H1 (cell line): ENCODE results near the gene RHOG. TPM values are rescaled to one million over a fixed set of nuclear protein-coding genes. Genes with fewer than 3 reads are reported as not detected.

Experiments used
- CTCF ChIA-PET: fragments of 300-600 bp; sonication (Branson Sonifier 250); formaldehyde crosslinking; loops from one replicate; lab custom pipeline; 2021; ENCODE audit not compliant: partially characterized antibody; lab: Charles Lee
- POLR2A ChIA-PET: fragments of 300-600 bp; sonication (Branson Sonifier 250); formaldehyde crosslinking; loops from one replicate; lab custom pipeline; 2021; ENCODE audit warnings: inconsistent platforms; ENCODE audit not compliant: partially characterized antibody; lab: Charles Lee
- DNase-seq, 2 experiments: peaks; one replicate each; pipeline versions ENCODE4 v3.0.0 to v3.0.0-alpha.2; 2010 to 2022; ENCODE audit warnings: low spot score in 2 of 2, low read depth in 1 of 2, mixed read lengths in 1 of 2
- FAIRE-seq: peaks from 2 replicates; lab custom pipeline; 2011; peaks lifted over from hg19 to GRCh38; lab: Jason Lieb, UNC
- H2AFZ ChIP-seq: 2 replicates; pipeline ENCODE4 v1.8.1; 2012; ENCODE audit warnings: low read length, inconsistent platforms
- H2AK5ac ChIP-seq: 2 replicates; pipeline ENCODE4 v1.6.1; 2013; ENCODE audit warnings: low read depth, low read length
- H2BK120ac ChIP-seq: replicated peaks from 2 replicates; pipeline ENCODE3; 2013; ENCODE audit warnings: low read depth, low read length, inconsistent platforms
- H2BK12ac ChIP-seq: 2 replicates; pipeline ENCODE4 v1.6.1; 2013; ENCODE audit warnings: low read depth, low read length
- H2BK15ac ChIP-seq: 2 replicates; pipeline ENCODE4 v1.6.1; 2013; ENCODE audit warnings: low read length
- H2BK20ac ChIP-seq: 2 replicates; pipeline ENCODE4 v1.6.1; 2013; ENCODE audit warnings: low read length
- H2BK5ac ChIP-seq: 2 replicates; pipeline ENCODE4 v1.6.1; 2013; ENCODE audit warnings: low read depth, low read length
- H3K14ac ChIP-seq: 2 replicates; pipeline ENCODE4 v1.6.1; 2013; ENCODE audit warnings: inconsistent platforms; ENCODE audit not compliant: insufficient read length
- H3K18ac ChIP-seq: 2 replicates; pipeline ENCODE4 v1.6.1; 2013; ENCODE audit warnings: low read length; ENCODE audit errors: extremely low read depth
- H3K23ac ChIP-seq: 2 replicates; pipeline ENCODE4 v1.6.1; 2013; ENCODE audit warnings: inconsistent platforms; ENCODE audit not compliant: insufficient read length
- H3K23me2 ChIP-seq: 2 replicates; pipeline ENCODE4 v1.6.1; 2013; ENCODE audit warnings: low read depth, low read length
- H3K27ac ChIP-seq: 2 replicates; pipeline ENCODE4 v1.6.1; 2011; ENCODE audit warnings: low read depth, low read length, inconsistent platforms
- H3K27me3 ChIP-seq, 4 experiments: replicated peaks in 1 of 4; 1 replicate in 1 of 4; 2 replicates in 3 of 4; pipeline versions ENCODE4 v1.6.1 to v1.8.1; 2011 to 2013; ENCODE audit warnings: low read length in 3 of 4, mild to moderate bottlenecking in 3 of 4, inconsistent platforms in 2 of 4, mixed read lengths in 2 of 4, moderate library complexity in 1 of 4; ENCODE audit not compliant: control insufficient read depth in 3 of 4, insufficient read depth in 3 of 4; ENCODE audit errors: extremely low read depth in 1 of 4
- H3K36me3 ChIP-seq, 4 experiments: 2 replicates each; pipeline versions ENCODE4 v1.6.1 to v1.8.1; 2011 to 2013; ENCODE audit warnings: mild to moderate bottlenecking in 4 of 4, low read length in 3 of 4, moderate library complexity in 2 of 4, control low read depth in 1 of 4, inconsistent platforms in 1 of 4; ENCODE audit not compliant: insufficient read depth in 4 of 4, control insufficient read depth in 2 of 4
- H3K4ac ChIP-seq: replicated peaks from 2 replicates; pipeline ENCODE3; 2013; ENCODE audit warnings: low read length, low read depth, mixed read lengths, inconsistent platforms; ENCODE audit not compliant: insufficient read length
- H3K4me1 ChIP-seq, 4 experiments: replicated peaks in 1 of 4; 1 replicate in 1 of 4; 2 replicates in 3 of 4; pipeline versions ENCODE4 v1.6.1 to v1.8.1; 2011 to 2013; ENCODE audit warnings: low read length in 3 of 4, inconsistent platforms in 2 of 4, mixed read lengths in 1 of 4; ENCODE audit not compliant: insufficient read depth in 4 of 4, control insufficient read depth in 3 of 4
- H3K4me2 ChIP-seq, 2 experiments: 2 replicates each; pipeline versions ENCODE4 v1.6.1 to v1.8.1; 2011 to 2013; ENCODE audit warnings: low read depth in 2 of 2, low read length in 2 of 2, control low read depth in 1 of 2, inconsistent platforms in 1 of 2, mild to moderate bottlenecking in 1 of 2; ENCODE audit not compliant: insufficient read depth in 1 of 2
- H3K4me3 ChIP-seq, 4 experiments: fragments of 200-600, 300-600 bp in 1 of 4; sonication (generic), shearing (Covaris generic), sonication (Bioruptor Twin) in 1 of 4; 2 replicates each; pipeline versions ENCODE4 v1.5.1 to v1.8.1; 2011 to 2016; ENCODE audit warnings: low read length in 4 of 4, low read depth in 3 of 4, control low read depth in 2 of 4, inconsistent platforms in 2 of 4, mild to moderate bottlenecking in 2 of 4, mixed read lengths in 1 of 4, moderate library complexity in 1 of 4; ENCODE audit not compliant: insufficient read depth in 2 of 4; ENCODE audit errors: extremely low read depth in 1 of 4
- H3K56ac ChIP-seq: replicated peaks from 2 replicates; pipeline ENCODE3; 2013; ENCODE audit warnings: low read depth, mild to moderate bottlenecking, mixed read lengths, low read length, inconsistent platforms; ENCODE audit not compliant: insufficient read length
- H3K79me1 ChIP-seq: 2 replicates; pipeline ENCODE4 v1.6.1; 2013; ENCODE audit warnings: low read depth, low read length, control low read depth
- H3K79me2 ChIP-seq, 2 experiments: 2 replicates each; pipeline versions ENCODE4 v1.6.1 to v1.8.1; 2012 to 2013; ENCODE audit warnings: low read length in 2 of 2, mild to moderate bottlenecking in 2 of 2, inconsistent platforms in 1 of 2; ENCODE audit not compliant: insufficient read depth in 2 of 2, control insufficient read depth in 1 of 2
- H3K9ac ChIP-seq, 4 experiments: replicated peaks in 1 of 4; 1 replicate in 1 of 4; 2 replicates in 3 of 4; pipeline versions ENCODE4 v1.6.1 to v1.8.1; 2011 to 2013; ENCODE audit warnings: low read depth in 3 of 4, low read length in 3 of 4, control low read depth in 2 of 4, mild to moderate bottlenecking in 2 of 4, moderate library complexity in 2 of 4, inconsistent platforms in 1 of 4; ENCODE audit errors: extremely low read depth in 1 of 4
- H3K9me3 ChIP-seq, 2 experiments: 2 replicates each; pipeline versions ENCODE4 v1.6.1 to v1.8.1; 2012 to 2013; ENCODE audit warnings: mild to moderate bottlenecking in 2 of 2, moderate library complexity in 2 of 2, control low read depth in 1 of 2, inconsistent platforms in 1 of 2, low read depth in 1 of 2, low read length in 1 of 2, mixed read lengths in 1 of 2; ENCODE audit not compliant: insufficient read depth in 2 of 2
- H4K20me1 ChIP-seq, 2 experiments: replicated peaks in 1 of 2; 2 replicates each; pipeline versions ENCODE3 to v1.8.1; 2011 to 2013; ENCODE audit warnings: inconsistent platforms in 2 of 2, low read length in 2 of 2, mild to moderate bottlenecking in 1 of 2; ENCODE audit not compliant: insufficient read depth in 2 of 2, control insufficient read depth in 1 of 2
- H4K5ac ChIP-seq: 2 replicates; pipeline ENCODE4 v1.6.1; 2013; ENCODE audit warnings: low read length, low read depth, mixed read lengths, inconsistent platforms; ENCODE audit not compliant: insufficient read length
- H4K8ac ChIP-seq: 2 replicates; pipeline ENCODE4 v1.8.0; 2013; ENCODE audit warnings: mild to moderate bottlenecking, moderate library complexity, low read length, inconsistent platforms; ENCODE audit not compliant: insufficient read depth; ENCODE audit errors: extremely low read depth
- H4K91ac ChIP-seq: replicated peaks from 2 replicates; pipeline ENCODE3; 2013; ENCODE audit warnings: low read length, mixed read lengths, inconsistent platforms; ENCODE audit not compliant: insufficient read length
- BACH1 ChIP-seq: IDR thresholded peaks from 2 replicates; pipeline ENCODE4 v1.6.1; 2012; ENCODE audit warnings: low read length, improper control_type of control experiment
- BRCA1 ChIP-seq: IDR thresholded peaks from 2 replicates; pipeline ENCODE4 v1.6.1; 2012; ENCODE audit warnings: low read depth, low read length, improper control_type of control experiment
- CREB1 ChIP-seq: IDR thresholded peaks from 2 replicates; pipeline ENCODE4 v1.6.1; 2012; ENCODE audit warnings: inconsistent platforms
- EZH2 ChIP-seq: fragments of 200-600 bp; sonication (generic); IDR thresholded peaks from 2 replicates; pipeline ENCODE4 v1.7.1; 2012; ENCODE audit warnings: low read depth, mild to moderate bottlenecking, moderate library complexity, low read length, inconsistent platforms; ENCODE audit not compliant: severe bottlenecking
- GTF2F1 ChIP-seq: IDR thresholded peaks from 2 replicates; pipeline ENCODE4 v1.6.1; 2012; ENCODE audit warnings: low read depth, low read length, improper control_type of control experiment, borderline replicate concordance
- HDAC6 ChIP-seq: IDR thresholded peaks from one replicate; pipeline ENCODE4 v1.7.1; 2012; ENCODE audit warnings: low read depth, mild to moderate bottlenecking, inconsistent platforms, low read length, moderate library complexity
- JUND ChIP-seq: IDR thresholded peaks from 2 replicates; pipeline ENCODE4 v1.6.1; 2011; ENCODE audit warnings: mild to moderate bottlenecking, improper control_type of control experiment, low read length
- KDM1A ChIP-seq: fragments of 200-600, 300-600 bp; sonication (generic); IDR thresholded peaks from 2 replicates; pipeline ENCODE4 v1.7.1; 2016; ENCODE audit warnings: mild to moderate bottlenecking, low read length, borderline replicate concordance
- KDM5A ChIP-seq: fragments of 200-600 bp; IDR thresholded peaks from 2 replicates; pipeline ENCODE4 v1.7.1; 2012; ENCODE audit warnings: mild to moderate bottlenecking, low read length, inconsistent platforms, mixed read lengths
- RAD21 ChIP-seq, 2 experiments: IDR thresholded peaks in 1 of 2; conservative IDR thresholded peaks in 1 of 2; 2 replicates each; pipeline ENCODE4 v1.6.1; 2011; ENCODE audit warnings: low read depth in 2 of 2, low read length in 2 of 2, improper control_type of control experiment in 1 of 2, inconsistent platforms in 1 of 2, mild to moderate bottlenecking in 1 of 2, moderate library complexity in 1 of 2
- SAP30 ChIP-seq: fragments of 300-600 bp; sonication (generic); IDR thresholded peaks from 2 replicates; pipeline ENCODE4 v1.7.1; 2012; ENCODE audit warnings: low read length, moderate library complexity, mild to moderate bottlenecking, inconsistent platforms; ENCODE audit not compliant: insufficient read depth, insufficient replicate concordance
- SIN3A ChIP-seq, 2 experiments: IDR thresholded peaks in 1 of 2; conservative IDR thresholded peaks in 1 of 2; 2 replicates each; pipeline ENCODE4 v1.6.1; 2011 to 2012; ENCODE audit warnings: low read length in 2 of 2, improper control_type of control experiment in 1 of 2, low read depth in 1 of 2, mild to moderate bottlenecking in 1 of 2
- SRF ChIP-seq: IDR thresholded peaks from 2 replicates; pipeline ENCODE4 v1.6.1; 2011; ENCODE audit warnings: mild to moderate bottlenecking, low read depth, low read length, moderate library complexity
- WGBS, 2 experiments: shearing (Covaris generic) in 1 of 2; methylation state at CpG; one replicate each; pipeline versions ENCODE4 v1.1.6 to v1.1.7; 2013 to 2015; ENCODE audit warnings: low lambda C conversion rate in 2 of 2, mixed read lengths in 2 of 2, inconsistent platforms in 1 of 2, low coverage in 1 of 2, missing lambda C conversion rate in 1 of 2; ENCODE audit not compliant: insufficient replicate concordance in 2 of 2, insufficient coverage in 1 of 2, insufficient read length in 1 of 2; ENCODE audit errors: extremely low coverage in 1 of 2, missing lambda C conversion rate in 1 of 2; 5-methylcytosine and 5-hydroxymethylcytosine counted together
- polyA plus RNA-seq, 7 experiments: library from polyadenylated mRNA; depleted of rRNA in 3 of 7; stranded (reverse) in 5 of 7; unstranded in 2 of 7; fragments of >200 nt in 5 of 7; fragments of 200-250 nt in 2 of 7; gene quantifications; 1 replicate in 5 of 7; 2 replicates in 1 of 7; 4 replicates in 1 of 7; pipeline versions ENCODE4 v1.2.1 to v1.2.3, GENCODE V29; 2011 to 2013; ENCODE audit warnings: missing spikeins in 2 of 7, mixed read lengths in 2 of 7
- total RNA-seq: library from RNA; stranded (reverse); fragmentation: NEBNext Ultra II Directional; extraction: Animal tissue kit (Norgen Biotek cat#: 25700); gene quantifications from 2 replicates; pipeline ENCODE4 v1.2.1, GENCODE V29; 2021
- TF ChIP-seq, protein P1 (sequence below): IDR thresholded peaks from 2 replicates; pipeline ENCODE4 v1.6.1; 2012; ENCODE audit warnings: inconsistent platforms

Gene RHOG
- total and polyA plus RNA-seq, 2 of the 8 experiments (the other 6 are each of a cell fraction or from before 2014, with no cell fraction given): 28.3 to 69.6 TPM

DNA sequence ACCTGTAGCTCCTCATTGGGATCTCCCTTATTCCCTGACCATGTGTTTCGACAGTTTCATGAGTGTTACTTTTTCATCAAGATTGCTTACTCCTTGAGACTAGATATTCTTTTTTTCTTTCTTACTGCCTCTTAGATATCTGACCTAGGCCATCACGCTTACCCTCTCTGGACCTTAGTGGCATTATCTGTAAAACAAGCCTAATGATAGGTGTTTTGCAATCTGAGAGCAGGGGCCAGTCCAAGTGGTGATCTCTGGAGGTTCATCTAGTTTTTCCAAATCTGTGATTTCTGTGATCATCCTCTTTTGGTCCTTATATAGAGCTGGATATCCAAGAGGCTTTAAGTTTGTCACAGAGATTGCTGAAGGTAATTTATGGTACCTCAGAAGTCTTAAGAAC, 49.3 kb upstream of the RHOG start:
- Histone ChIP-seq H2BK5ac (no peak overlapping the region), H2BK12ac (no peak overlapping the region), H2AFZ (no peak overlapping the region), H4K91ac (no peak overlapping the region), H3K4me2 (no peak overlapping the region), H3K27me3 (no peaks in the 10 kb centered on the region), H3K4ac (no peak overlapping the region), H4K5ac (no peak overlapping the region), H2BK15ac (no peak overlapping the region), H3K79me2 (no peaks in the 10 kb centered on the region), H2BK20ac (no peak overlapping the region), H3K9me3 (no peaks in the 10 kb centered on the region), H3K27ac (no peak overlapping the region), H3K4me1 (no peaks in the 10 kb centered on the region), H2BK120ac (no peak overlapping the region), H3K9ac (no peak overlapping the region), H3K14ac (no peak overlapping the region), H3K4me3 (no peak overlapping the region), H4K8ac (no peak overlapping the region), H2AK5ac (no peak overlapping the region), H3K79me1 (no peaks in the 10 kb centered on the region), H4K20me1 (no peaks in the 10 kb centered on the region), H3K23ac (no peak overlapping the region), H3K56ac (no peak overlapping the region), H3K36me3 (no peaks in the 10 kb centered on the region), H3K23me2 (no peaks in the 10 kb centered on the region), H3K18ac (no peak overlapping the region)
- ChIA-PET POLR2A (no interaction called here), CTCF (interaction anchor here (0.6 to 1.7 kb wide), 4 partner anchors 22 to 161 kb away, joined by 4 to 7 read pairs (median 6); partner anchors contain the start of gene STIM1)
- no peak for FAIRE-seq
- DNase-seq: no peak
- 87% methylated on average over 2 of the region's 2 CpGs; no CpG with 5 or more reads in 1 of the 2 experiments for WGBS, 2 experiments
- TF ChIP-seq SIN3A (conservative IDR thresholded peaks at IDR 0.05 in 1 of 2, IDR thresholded peaks at IDR 0.05 in 1 of 2; ENCODE audit: low read depth in 1 of 2, low read length in 2 of 2) (no peak), BRCA1 (no peak), GTF2F1 (no peak), KDM5A (no peak), RAD21 (IDR thresholded peaks at IDR 0.05 in 1 of 2, conservative IDR thresholded peaks at IDR 0.05 in 1 of 2; ENCODE audit: low read depth in 2 of 2, low read length in 2 of 2) (no peak), SAP30 (no peak), SRF (no peak), JUND (no peak), EZH2 (no peak), KDM1A (no peak), HDAC6 (no peak), CREB1 (no peak), BACH1 (no peak)
- TF ChIP-seq, protein P1, sequence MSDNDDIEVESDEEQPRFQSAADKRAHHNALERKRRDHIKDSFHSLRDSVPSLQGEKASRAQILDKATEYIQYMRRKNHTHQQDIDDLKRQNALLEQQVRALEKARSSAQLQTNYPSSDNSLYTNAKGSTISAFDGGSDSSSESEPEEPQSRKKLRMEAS: no peak
